ENCODE results near the gene CFAP97.
"Not testable (repeated sequence)": the region's sequence is repeated elsewhere in the genome, so short reads cannot be mapped to it uniquely, and the experiment has no call there.

The CFAP97 gene

DNA sequence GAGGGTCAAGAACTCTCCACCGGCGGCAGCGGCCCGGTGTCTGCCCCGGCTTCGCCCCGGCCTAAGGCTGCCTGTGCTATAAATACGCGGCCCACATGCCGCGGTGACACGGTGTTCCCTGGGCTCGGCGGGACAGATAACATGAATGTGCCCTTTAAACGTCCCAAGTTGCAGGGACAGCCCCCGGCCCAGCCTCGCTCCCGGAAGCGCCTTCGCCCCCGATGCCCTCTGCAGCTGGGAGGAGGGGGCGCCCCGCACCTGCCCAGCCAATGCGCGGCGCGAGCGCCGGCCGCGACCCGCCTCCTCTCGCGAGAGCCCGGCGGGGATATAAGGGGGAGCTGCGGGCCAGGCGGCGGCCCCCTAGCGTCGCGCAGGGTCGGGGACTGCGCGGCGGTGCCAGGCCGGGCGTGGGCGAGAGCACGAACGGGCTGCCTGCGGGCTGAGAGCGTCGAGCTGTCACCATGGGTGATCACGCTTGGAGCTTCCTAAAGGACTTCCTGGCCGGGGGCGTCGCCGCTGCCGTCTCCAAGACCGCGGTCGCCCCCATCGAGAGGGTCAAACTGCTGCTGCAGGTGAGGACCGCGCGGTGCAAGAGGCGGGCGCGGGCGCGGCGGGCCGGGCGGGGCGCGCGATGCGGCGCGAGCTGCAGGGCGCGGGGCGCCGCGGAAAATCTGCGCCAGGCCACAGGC is 60.7 kb downstream of the CFAP97 start, which contains the start of gene SLC25A4:
TSS of gene SLC25A4 (plus strand) at position 355 of the 689 bp plus-strand sequence. CDS start at position 462, 107 bp downstream.
- peak; percentile 65 to 78 (median 69) for DNase-seq (ENCODE audit: low read depth in 3 of 3)

DNA sequence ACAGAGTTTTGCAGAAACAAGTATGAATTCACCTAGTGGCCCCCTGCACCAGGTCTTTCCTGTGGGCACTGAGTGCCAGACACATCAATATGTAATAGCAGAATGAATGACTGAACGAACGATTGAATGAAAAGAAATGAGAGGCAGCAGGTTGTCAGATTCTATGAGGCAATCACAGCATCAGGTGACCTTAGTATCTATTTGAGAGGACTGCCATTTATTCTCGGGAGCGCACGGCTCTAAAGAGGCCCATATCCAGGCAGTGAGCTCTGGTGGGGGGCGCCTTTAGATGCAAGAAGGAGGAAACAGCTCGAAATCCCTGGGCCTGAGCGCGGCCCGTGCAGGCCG is 61.3 kb downstream of the CFAP97 start:
- DNase-seq (ENCODE audit: low read depth in 3 of 3), result no peak

GRCh38 chr4:185141777-185142176 is 62.0 kb downstream of the CFAP97 start:
- DNase-seq (ENCODE audit: low read depth in 3 of 3), result no peak

DNA sequence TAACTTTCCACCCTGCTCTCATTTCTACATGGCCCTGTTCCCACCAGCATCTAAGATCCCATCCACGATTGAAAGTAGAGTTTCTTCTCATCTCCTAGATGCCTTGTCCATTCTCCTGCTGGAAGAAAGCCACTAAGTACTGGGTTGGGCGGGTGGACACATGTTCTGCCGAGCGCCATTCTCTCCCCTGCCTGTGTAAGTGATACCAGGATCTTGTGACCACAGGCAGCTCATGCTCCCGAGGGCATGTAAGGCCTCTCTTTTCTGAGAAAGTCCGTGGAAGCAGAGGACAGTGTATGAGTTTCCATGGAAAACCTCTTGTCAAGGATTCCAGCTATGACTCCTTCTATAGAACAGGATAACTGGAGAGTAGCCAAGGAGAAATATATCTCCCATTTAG is 64.1 kb downstream of the CFAP97 start:
- DNase-seq (ENCODE audit: low read depth in 3 of 3), result no peak

DNA sequence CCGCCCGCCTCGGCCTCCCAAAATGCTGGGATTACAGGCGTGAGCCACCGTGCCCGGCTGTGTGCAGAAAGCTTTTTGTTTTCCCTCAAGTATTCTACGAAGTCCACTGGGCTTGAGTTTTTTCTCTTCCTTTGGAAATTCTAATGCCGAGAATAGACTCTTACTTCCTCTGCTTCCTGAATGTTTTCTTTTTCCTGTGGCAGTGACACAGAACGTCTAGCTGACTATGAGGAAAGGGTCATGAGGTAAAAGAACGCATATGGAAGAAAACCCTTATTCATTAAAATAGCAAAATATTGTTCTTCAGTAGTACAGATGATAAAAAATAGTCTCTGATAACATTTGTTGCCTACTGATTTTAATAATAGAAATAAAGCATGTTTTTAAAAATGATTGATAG is 65.6 kb downstream of the CFAP97 start:
- DNase-seq (ENCODE audit: low read depth in 3 of 3), result no peak

GRCh38 chr4:185137233-185137925 is 66.4 kb downstream of the CFAP97 start:
- no peak for DNase-seq (ENCODE audit: low read depth in 3 of 3)

DNA sequence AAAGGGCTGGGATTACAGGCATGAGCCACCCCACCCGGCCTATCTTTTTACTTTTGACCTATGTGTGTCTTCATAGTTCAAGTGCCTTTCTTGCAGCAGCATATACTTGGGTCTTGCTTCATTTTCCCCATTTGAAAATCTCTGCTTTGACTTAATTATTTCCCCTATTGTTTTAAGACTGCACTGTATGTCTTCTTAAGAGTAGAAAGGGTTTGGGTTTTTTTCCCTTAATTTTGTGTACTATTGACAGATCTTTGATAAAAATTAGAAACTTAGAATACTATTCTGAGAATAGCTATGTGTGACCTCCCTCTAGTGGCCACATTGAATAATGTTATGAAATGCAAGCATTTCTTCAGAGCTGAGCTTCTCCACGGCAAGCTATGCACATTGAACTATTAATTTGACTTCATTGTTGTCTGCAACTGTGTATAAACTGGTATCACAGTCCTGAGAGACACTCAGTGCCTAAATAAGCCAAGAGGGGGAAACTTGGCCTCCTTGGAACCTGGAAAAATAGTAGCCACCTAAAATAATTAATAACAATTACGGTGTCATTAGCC is 69.4 kb downstream of the CFAP97 start:
- DNase-seq (ENCODE audit: low read depth in 3 of 3), result no peak

DNA sequence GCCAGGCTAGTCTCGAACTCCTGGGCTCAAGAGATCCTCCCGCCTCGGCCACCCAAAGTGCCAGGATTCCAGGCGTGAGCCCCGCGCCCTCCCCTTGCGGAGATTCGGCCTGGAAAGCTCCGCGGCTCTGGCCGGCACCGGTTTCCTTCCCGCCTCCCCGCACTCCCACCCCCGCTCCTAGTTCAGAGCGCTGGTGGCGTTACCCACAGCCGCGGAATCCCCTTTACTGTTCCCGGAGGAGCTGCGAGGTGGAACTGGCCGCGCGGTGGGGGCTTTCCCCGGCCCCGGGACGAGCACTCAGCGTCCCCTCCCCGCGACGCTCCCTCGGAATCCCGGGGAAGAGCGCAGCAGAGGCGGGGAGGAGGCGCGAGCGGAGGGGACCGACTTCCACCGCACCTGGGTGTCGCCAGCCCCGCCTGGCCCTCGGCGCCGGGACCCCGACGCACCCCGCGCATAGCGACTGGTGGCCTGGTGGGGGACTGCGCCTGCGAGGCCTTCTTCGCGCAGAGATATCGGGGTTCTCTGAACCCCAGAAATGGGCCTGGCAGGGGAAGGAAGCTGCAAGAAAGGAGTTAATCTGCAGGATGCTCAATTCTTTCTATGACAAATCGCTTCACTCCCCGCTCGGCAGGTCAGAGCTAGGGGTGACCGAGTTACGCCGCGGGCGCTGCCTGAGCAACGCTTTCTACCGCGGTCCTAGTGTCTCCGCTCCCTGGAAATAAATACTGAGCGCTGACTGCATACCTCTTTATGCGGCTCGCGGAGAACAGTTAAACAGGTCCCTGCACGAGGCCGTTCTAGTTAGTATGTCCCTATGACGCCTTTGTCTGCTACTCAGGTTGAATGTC is 75.3 kb downstream of the CFAP97 start:
- peak in 1 of 3 experiments; percentile 23 for DNase-seq (ENCODE audit: low read depth in 3 of 3)

GRCh38 chr4:185127021-185127925 is 76.5 kb downstream of the CFAP97 start:
- no peak for DNase-seq (ENCODE audit: low read depth in 3 of 3)

GRCh38 chr4:185124006-185124405 is 79.8 kb downstream of the CFAP97 start:
- DNase-seq (ENCODE audit: low read depth in 3 of 3), result no peak

DNA sequence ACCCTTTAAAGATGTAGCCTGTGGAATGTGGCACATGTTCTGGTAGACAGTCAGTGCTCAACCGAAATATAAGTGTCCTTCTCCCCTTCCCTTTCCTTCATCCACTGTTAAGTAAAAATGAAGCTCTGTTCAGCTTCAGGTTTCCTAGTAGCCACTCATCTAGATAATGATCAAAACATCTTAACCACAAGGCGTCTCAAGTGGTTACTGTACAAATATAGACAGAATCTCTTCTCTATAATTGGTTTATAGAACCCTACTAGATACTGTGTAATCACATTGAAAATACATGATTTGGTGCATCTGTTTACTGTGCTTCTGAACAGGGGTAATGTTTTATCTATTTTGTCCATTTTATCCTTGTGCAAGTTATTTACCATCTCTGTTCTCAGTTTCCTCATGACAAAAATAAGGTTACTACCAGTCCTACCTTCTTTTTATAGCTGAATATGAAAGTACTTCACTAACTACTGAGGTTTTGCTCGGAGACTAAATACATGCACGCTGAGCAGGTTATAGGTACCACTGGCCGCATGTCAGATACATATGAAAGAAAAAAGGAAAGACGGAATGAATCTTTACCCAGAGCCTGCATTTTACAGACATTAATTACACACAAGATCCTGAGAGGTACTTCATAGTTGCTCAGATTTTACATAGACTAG is 81.0 kb downstream of the CFAP97 start:
- no peak for DNase-seq (ENCODE audit: low read depth in 3 of 3)

- DNase-seq (ENCODE audit: low read depth in 3 of 3), result no peak
Observed at GRCh38 chr4:185120631-185120946, 83.2 kb downstream of the CFAP97 start.

DNA sequence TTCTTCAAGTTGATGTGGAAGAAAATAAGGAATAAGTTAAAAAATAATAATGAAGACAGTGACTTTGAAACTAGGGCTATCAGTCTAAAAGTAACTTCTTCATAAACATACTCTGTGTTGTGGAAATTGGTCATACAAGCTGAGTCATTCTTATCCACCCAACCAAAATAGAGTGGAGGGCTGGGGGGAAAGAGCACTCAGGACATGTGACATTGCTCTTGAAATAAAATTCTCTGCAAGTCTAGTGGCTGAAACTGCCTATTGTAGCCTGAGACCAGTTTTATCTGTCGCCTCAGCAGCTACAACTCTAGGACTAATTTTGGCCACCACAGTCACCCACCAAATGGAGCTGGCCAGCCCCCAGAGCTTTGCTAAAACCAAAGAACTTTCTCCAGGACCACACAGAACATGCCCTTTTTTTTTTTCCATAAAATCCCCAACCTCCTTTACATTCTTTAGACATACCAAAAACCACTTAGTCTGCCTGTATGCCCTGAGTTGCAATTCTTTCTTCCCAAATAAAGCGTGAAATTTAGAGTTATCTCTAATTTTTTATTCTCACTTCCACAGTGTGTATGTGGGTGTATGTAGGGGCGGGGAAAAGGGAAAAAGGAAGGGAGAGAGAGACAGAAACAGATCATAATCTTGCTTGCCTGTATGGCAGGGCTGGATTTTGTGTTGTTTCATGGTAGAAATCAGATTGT is 83.7 kb downstream of the CFAP97 start:
- no peak for DNase-seq (ENCODE audit: low read depth in 3 of 3)

DNA sequence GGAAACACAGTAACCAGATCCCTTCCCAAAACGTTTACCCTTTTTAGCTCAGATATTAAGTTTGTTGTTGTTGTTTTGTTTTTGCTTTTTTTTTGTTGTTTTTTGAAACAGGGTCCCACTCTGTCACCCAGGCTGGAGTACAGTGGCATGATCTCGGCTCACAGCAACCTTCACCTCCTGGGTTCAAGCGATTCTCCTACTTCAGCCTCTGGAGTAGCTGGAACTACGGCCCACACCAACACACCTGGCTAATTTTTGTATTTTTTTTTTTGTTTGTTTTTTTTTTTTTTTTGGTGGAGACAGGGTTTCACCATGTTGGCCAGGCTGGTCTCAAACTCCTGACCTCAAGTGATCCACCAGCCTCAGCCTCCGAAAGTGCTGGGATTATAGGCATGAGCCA is 84.3 kb downstream of the CFAP97 start:
- not testable (repeated sequence) for DNase-seq (ENCODE audit: low read depth in 3 of 3)

GRCh38 chr4:185118876-185119275 is 84.9 kb downstream of the CFAP97 start:
- no peak for DNase-seq (ENCODE audit: low read depth in 3 of 3)

DNA sequence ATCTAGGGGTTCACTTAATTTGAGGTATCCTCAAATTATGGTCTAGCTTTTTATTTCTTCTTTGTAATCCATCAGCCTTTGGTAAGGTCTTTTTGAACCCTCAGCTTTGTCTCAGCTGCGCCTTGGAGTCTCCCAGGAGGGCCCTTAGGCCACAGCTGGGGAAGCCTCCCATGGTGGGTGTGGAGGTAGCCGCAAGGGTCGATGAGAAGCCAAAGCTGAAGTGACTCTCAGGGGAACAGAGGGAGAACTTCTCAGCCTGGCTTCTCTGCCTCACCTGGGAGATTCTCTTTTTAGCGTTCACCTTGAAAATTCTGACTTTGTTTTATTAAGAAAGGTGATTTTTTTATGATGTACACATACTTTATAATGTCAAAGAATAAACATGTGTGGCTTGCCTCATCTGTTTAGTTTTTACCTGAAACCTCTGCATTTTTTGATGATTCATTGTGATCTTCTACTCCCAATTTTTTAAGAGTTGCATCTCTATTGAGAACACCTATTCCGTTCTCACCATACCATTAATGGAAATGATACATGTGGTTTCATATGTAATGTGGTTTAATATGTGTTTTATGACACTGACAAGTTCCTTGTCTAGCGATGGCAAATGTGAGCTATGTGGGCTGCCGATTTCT is 86.4 kb downstream of the CFAP97 start:
- no peak for DNase-seq (ENCODE audit: low read depth in 3 of 3)

GRCh38 chr4:185115827-185116232 is 88.0 kb downstream of the CFAP97 start:
- DNase-seq (ENCODE audit: low read depth in 3 of 3), result no peak

DNA sequence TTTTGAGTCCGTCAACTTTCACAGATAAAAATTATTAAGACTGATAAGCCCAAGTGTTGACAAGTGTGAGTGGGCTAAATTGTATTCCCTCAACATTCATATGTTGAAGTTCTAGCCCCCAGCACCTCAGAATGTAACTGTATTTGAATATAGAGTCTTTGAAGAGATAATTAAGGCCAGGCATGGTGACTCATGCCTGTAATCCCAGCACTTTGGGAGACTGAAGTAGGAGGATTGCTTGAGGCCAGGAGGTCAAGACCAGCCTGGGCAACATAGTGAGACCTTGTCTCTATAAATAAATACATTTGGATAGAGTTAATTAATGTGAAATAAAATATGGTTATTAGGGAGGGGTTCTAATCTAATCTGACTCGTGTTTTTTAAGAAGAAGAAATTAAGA is 90.5 kb downstream of the CFAP97 start:
- DNase-seq (ENCODE audit: low read depth in 3 of 3), result no peak

GRCh38 chr4:185112104-185112503 is 91.7 kb downstream of the CFAP97 start:
- DNase-seq (ENCODE audit: low read depth in 3 of 3), result no peak

- no peak for DNase-seq (ENCODE audit: low read depth in 3 of 3)
Observed at GRCh38 chr4:185110375-185110823, 93.4 kb downstream of the CFAP97 start.
